Stimulated activated CD8-positive, alpha-beta memory T cell treated with anti-CD3 and anti-CD28 coated beads, Interleukin-7, amount 100 ng/mL, for 1 hour (primary cell): ENCODE data around the gene SH3RF3.

ENCODE experiments used
- DNase-seq, 2 donors: peaks; one replicate each; pipeline ENCODE4 v3.0.0-alpha.2; 2020; ENCODE audit warnings: low read depth in 2 of 2

SH3RF3 gene

DNA sequence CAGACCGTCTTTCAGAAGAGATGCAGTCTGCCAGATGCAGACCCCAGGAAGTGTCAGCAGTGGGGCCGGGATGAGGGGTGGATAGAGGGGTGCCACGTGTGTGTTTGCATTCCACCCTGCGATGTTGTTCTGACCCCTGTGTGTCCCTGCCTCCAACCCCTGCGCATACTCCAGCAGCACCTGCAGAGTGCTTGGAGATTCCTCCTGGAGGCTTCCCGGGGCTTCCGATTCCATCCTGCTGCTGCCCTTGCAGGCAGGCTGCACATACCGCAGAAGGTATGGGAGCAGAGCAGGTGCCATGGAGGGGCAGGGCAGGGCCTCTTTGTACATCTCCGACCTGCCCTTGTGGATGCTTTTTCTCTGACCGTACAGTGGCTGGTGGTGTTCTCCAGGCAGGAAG is 177.2 kb downstream of the SH3RF3 start:
- DNase-seq: no peak

DNA sequence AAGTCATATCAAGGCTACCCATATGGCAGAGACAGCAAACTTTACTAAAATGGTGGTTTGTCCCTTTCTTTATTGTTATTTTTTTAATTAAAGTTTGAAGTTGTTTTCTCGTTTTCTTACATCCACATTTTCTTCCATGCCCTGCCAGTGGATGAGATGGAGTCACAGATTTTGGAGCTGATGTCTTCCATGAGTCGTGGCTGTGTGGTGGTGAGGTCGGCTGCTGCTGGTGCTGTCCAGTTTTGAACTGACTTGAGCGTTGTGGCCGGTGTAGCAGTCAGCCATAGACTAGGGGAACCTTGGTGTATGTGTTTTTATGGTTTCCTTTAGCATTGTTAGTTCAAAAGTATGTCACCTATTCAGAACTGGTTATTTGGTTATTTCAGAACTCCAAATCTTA is 182.8 kb downstream of the SH3RF3 start:
- no peak for DNase-seq

DNA sequence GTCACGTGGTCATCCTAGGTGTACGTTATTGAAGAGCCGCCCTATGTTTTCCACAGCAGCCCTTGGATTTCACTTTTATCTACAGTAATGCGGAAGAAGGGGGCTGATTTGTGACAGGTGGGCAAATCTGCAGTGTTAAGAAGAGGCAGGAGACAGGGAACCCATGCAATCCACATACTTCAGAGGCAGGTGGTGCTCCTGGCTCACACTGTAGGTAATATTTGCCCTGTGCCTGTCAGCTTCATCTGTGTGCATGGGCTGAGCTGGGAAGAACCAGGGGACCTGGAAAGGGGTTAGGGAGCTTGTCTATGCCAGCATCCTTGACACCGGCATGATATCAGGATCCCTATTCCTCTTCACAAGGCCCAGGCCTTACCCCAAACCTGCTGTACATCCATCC is 183.9 kb downstream of the SH3RF3 start:
- no peak for DNase-seq

DNA sequence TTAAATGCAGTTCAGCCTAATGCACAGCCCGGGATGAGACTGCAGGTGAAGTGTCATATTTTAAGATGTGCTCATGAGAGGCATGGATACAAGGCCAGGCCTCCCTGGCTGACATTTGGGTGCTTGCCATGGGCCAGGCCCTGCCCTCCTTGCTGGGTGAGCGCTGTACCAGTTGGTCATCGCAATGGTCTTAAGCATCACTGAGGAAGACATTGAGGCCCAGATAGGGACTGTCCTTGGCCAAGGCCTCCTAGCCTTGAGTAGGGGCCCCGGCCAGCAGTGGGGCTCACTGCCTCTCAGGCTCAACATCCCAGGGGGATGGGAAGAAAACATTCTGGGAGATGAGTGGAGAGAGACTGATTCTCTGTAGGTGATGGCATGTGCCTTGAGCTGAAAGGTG is 184.3 kb downstream of the SH3RF3 start:
- no peak for DNase-seq

DNA sequence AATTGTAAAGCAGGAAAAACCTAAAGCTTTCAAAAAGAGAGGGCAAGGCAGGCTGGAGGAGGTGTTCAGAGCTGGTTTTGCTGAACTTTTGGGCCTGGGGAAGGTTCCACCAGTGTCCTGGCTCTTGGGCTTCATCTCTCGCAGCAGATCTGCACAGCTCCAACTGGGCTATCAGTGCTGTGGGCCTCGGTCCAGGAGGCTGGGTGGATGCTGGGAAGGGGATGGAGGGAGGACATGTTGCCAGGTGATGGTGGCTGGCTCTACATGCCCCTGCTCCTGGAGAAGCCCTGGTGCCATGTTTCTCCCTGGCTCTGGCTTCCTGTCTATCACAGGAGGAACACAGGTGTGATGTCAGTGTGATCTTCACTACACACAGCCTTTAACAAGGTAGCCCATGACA is 187.1 kb downstream of the SH3RF3 start:
- DNase-seq: no peak

DNA sequence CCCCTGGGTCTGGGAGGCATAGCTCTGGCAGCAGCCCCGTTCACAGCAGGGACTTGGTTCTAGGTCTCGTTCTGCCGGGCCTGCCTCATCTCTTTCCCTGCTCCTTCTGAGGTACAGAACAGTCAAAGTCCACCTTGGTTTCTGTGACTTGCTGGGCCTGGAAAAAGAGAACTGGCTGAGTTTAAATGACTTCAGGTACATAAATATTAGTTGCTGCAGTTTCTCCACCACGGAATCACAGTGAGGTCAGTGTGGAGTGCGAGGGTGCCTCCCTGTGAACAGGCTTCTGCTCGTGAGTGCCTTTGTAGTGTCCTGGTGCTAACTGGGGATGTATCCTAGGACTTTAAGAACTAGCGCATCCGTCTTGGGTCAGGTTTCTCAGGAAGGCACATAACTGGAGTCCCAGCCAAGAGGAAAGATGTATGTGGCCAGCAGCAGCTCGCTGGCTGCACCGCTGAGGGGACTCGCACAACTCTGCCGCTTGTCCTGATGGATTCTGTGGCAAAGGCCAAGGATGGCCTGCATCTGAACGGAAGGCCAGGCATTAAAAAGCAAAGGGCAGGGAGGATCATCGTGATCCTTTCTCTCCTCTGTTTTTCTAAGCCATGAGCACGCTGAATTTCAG is 188.6 kb downstream of the SH3RF3 start:
- no peak for DNase-seq

DNA sequence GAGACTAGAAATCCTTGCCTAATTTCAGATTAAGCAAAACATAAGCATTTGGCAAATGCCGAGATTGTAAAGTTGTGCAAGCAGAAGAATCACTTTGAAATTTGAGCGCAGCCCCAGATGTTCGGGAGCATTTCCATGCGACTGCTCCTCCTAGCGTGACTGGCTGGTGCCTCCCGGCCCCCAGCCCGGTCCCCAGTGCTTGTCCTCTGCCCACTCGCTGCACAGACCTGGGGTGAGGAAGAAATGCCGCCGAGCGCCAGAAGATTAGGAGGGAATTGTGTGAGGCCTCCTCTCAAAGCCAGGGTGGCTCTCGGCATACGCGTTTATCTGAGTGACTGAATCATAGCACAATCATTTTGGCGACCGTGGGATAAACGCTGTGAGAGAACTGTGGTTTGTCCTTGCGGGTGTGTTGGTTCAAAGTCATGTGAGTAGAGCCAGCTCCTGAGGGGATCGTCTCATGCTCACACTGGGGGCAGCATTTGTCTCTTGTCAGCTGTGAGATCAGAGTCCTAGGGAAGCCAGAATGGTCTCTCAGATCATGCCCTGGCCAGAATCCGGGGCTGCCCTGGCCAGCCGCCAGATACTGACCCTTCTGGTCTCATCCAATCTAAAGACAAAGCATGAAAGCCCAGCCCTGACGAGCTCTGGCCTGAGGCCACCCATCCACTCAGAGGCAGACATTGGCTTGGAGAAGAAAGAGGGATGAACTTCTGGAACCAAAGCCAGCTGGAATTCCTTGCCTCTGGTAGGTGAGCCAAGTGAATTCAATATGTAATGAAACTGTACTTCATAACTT is 189.3 kb downstream of the SH3RF3 start:
- DNase-seq: no peak

DNA sequence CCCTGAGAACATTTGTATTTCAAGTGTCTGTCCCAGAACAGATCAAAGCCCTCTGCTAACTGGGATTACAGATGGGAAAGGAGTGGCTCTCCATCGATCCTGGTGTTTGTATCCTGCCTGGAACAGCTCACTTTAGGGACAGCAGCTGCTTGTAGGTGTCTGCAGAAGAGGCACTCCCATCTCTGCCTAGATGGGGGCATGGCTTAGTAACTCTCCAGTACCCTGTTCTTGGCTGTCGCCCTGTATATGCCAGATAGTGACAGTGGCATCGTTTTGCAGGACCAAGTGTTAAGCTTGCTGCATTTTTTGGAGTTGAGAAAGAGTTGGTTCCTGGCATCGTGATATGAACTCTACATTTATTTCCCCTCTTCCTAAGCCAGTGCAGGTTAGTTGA is 189.9 kb downstream of the SH3RF3 start:
- DNase-seq: no peak

DNA sequence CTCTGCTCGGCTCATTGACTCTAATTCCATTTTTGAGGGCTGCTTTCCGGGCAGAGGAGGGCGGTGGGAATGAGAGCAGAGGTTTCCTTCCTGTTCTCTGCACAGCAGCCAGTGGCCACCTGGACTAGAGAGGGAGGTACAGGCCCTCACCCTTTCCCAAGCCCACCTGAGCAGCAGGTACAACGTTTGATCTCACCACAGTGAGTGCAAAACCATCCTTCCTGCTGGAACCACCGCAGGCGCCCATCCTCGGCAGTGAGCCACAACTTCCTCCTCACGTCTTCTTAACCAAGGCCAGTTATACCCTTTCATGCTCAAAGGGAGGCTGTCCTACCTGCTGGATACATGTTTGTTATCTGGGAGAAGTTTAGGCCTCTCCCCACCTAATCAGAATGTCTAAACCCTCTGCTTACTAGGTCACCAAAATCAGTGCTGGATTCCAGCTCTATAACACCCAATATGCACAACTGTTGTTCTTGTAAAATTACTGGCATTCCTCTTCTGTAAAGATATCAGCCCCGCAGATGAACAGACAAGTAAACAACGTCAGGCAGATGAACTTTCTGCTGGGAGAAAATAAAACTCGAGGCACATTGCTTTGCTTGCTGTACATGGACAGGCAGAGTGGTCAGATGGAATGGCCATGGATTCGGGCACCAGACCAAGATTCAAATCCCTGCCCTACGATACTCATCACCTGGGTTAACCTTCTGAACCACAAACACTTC is 191.4 kb downstream of the SH3RF3 start:
- no peak for DNase-seq

DNA sequence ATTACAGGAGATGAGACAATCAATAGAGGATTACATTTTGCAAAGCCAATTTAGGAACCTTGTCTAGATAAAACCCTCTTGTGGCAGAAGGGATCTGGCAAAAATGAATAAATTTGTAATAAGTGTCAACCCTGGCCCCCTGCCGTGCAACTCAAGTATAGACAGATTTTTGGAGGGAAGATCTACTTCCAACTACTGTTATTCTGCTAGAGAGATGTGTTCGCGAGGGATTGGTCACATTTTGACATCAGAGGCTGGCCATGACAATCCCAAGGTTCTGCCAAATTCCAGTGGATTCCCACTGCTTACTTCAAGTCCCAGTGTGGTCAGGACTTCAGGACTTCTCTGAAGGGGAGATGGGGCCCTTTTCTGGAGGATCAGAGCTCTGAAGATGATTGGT is 192.6 kb downstream of the SH3RF3 start:
- DNase-seq: no peak

DNA sequence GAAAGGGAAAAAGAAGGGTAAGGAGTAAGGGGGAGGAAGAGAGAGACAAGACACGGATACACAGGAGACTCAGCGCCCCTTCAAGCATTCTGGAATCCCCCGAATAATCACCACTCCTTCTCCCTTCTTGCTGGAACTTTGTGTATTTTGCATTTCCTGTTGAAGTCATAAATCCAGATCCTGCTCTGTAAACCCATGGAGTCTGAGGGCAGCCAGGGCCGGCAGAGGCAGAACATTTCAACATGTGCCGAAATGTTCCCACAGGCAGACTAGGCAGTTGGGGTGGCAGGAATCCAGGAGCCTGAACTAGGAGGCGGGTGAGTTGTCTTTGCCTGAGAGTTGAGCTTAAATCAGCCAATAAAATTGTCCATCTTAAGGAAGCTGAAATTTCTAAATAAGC is 193.1 kb downstream of the SH3RF3 start:
- no peak for DNase-seq

DNA sequence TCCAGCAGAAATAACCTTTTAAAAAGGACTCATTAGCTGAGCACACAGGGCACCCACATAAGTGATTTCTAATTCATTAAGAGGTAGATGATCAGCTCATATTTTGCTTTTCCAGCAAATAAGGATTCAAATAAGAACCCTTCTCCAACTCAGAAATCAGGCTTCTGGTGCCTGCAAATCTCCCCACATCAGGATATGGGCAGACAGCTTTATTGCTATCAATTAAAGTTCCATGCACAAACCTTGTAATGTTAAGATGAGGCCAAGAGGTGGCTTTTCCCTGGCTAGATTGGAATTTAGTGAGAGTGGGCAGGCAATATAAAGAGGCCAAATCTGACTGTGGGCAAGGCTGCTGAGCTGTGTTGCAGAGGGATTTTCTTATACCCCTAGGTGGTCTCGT is 193.6 kb downstream of the SH3RF3 start:
- DNase-seq: no peak

DNA sequence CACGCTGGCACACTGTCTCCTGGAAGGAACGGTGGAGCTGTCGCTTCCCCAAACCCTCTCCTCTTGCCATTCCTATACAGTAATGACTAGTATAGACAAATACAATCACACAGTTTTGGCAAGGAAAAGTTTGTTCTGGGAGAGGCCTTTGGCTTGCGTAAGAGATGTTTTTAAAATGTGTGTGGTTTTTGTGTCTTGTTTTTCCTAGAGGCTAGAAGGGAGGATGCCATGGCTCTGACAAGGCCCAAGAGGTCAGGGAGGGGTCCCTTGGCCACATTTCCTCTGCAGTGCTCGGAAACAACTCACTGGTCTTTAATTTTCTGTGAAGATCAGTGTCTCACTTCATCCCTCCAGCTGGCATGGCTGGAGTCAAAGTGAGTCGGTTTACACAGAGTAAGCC is 195.9 kb downstream of the SH3RF3 start:
- no peak for DNase-seq

DNA sequence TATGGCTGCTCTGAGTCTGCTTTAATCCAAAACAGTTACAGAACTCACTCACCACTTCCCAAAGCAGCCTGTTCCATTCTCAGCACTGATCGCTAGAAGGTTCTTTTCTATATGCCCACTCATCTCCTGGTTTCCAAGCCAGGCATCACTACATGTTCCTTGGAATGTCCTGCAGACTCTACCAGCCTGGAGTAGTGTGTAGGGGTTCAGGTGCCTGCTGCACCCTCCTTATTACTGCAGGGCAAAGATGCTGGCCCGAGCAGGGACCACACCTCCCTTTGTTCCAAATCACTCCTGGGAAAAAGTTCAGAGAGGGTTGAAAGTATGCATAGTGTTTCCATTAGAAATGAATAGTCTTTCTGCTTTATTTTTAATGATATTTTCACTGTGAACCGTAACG is 196.6 kb downstream of the SH3RF3 start:
- DNase-seq: no peak

DNA sequence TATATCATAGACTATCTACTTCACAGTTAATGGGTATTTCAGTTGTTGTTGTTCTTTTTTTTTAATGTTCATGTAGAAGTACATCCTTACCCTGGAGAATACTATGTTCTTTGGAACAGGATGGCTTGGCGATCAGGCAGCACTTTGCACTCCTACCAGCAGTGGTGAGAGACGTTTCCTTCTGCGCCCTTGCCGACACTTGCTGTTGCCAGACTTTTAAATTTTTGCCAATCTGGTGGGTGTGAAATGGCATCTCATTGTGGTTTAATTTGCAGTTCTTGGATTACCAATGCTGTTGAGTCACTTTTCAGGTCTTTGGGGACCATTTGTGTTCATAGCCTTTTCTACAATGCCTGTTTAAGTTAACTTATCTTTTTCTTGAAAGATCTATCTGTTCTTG is 197.3 kb downstream of the SH3RF3 start:
- DNase-seq: no peak

DNA sequence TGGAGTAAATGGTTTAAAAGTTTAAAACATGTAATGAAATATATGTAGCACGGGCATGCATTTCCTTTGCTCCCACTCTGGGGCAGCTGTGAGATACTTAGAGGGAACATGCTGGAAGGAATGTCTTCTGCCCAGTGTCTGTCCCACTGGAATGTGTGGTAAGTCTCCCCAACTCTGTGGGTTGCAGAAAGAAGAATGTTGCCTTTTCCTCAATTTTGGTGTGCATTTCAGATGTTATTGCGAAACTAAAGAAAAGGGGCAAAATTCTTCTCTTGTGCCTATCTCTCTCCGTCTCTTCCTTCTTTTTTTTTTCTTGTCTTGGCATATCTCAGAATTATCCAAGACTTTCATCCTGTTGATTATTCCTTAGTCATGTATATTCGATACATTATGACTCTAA is 201.1 kb downstream of the SH3RF3 start:
- no peak for DNase-seq

DNA sequence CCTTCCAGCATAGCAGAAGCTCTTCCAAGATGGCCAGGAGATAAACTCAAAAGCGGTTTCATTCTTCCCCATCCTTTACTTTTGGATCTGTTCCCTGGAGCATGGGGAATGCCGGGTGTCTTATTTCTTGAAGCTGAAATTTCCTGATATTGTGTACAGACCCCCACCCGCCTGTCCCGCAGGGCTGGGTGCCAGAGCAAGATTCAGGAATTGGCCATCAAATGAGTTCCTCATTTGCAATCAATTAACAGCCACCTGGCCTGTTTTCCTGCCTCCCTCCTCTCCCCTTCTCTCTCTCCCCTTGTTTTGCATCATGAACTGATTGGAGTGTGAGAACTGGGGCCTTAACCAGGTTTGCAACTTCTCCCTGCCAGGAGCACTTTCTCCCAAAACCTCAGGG is 202.1 kb downstream of the SH3RF3 start:
- no peak for DNase-seq

DNA sequence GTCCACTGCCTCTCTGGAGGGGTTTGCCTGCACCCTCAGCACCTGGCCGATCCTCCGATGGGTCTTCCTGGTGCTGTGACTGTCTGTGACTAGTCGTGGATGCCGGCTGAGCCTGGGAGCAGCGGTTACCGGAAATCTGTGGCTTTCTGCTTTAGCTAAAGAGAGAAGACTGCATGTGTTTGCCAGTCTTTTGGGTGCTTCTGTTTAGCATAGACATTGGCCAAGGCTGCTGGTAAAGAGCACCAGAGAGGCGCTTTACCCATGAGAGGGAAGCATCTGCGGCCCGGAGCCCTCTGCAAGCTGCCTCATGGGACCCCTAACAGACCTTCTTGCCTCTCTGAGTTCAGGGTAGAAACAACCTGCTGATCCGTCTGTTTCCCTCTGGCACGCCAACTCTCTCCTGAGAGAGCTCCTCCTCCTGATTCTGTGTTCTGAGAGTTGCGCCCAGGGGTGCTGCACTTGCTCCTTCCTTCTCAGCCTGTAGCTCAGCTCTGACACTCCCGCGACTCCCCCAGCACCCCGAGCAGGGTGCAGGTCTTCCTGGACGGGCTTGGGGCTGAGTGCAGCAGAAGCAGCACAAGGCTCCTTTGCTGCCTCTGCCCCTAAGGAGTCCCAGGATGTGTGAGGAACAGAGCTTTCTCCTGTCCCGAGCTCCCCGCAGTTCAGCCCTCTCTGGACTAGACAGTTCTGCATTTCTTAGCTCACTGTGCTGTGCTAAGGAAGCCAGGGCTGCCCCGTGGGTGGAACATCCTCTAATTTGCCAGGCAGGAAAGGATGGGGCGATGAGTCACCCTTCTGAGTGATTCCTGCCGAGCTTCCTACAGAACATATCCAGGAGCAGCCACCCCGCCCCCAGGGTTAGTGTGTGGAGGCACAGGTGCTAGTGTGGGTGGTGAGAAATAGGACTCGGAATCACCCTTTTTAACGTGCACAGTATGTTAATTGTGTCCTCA is 203.2 kb downstream of the SH3RF3 start:
- no peak for DNase-seq

DNA sequence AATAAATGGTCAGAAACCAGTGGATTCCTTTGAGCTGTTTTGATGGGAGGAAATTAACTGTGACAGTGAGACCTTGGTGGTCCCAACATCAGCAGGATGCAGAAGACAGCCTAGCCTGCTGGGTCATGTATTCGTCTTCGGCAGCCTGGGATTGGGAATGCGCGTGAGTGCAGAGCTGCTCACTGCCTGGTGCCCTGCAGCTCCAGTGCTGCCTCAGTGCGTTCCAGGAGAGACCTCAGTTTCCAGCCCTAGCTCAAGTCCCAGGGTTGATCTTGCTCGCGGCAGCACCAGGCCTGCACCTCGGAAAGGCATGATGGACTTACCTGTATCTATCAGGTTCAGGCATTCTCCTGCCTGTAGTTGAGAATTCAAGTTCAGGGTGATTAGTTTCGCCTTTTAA is 203.9 kb downstream of the SH3RF3 start:
- no peak for DNase-seq

DNA sequence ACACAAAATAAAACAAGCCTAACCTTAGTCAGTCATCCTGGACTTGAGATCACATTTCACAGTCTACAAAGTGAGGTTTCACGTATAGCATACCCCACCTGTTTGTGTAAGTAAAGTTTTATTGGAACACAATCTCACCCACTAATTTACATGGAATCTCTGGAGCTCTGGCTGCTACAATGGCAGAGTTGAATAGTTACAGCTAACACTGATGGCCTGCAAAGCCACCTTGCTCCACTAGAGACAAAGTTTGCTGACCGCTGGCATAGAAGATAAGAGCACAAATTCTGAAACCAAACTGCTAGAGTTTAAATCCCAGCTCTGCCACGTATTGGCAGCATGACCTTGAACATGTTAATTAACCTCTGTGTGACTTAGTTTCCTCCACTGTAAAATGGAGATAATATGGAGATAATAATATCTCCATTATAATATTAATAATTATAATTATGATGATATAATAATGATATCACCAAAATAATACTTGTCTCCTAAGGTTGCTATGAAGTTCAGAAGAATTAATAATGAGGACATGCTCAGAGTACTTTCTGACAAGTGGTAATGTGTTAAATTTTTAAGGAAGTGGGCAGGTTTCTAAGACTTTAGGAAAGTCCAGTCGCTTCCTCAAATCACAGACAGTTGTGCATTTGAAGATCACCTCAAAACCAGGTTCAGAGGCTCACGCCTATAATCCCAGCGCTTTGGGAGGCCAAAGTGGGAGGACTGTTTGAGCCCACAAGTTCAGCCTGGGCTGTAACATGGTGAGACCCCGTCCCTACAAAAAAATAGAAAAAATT is 204.6 kb downstream of the SH3RF3 start:
- no peak for DNase-seq

DNA sequence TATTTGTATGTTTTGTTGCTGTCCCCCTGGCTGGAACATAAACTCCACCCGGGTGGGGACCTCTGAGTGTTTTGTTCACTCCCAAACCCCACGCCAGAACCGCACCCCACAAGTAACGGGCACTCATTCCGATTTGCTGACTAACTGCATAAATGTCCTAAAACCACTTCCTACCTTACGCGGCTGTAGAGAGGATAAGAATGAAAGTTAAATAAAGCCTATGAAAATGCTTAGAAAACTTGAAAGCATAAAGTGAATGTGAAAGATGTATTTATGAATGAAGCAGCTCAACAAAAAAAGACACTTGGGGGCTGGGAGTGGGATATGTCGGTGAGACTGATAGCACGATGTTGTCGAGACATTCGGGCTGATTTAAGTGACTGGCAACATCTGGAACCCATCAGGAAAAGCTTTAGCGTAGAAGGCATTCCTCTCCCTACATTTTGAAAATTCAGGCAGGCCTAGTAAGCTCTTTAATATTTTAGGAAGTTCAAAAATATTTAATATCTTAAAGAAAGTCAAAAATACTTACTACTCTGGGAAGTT is 206.7 kb downstream of the SH3RF3 start:
- no peak for DNase-seq
